GM18951 (cell line): ENCODE data around the gene SUCLA2.
"Not testable (repeated sequence)": the region's sequence is repeated elsewhere in the genome, so short reads cannot be mapped to it uniquely, and the experiment has no call there.

Experiments
- POLR2A ChIP-seq: IDR thresholded peaks from 4 replicates; pipeline ENCODE4 v1.6.1; 2011; ENCODE audit warnings: mild to moderate bottlenecking; ENCODE audit not compliant: insufficient read length, insufficient read depth; ENCODE audit errors: extremely low read depth
- in situ Hi-C: fragments of 300-500 bp; cut with MboI; formaldehyde crosslinking; loops from one replicate; pipeline ENCODE4 v1.12.0; 2022; ENCODE audit warnings: low sequenced_read_pairs, mixed read lengths, inconsistent platforms; ENCODE audit not compliant: unreplicated experiment

SUCLA2 gene

GRCh38 chr13:47962237-47962636, 38.8 kb downstream of the SUCLA2 start:
- no peak for TF ChIP-seq POLR2A

GRCh38 chr13:47959468-47960247, 41.4 kb downstream of the SUCLA2 start:
- in situ Hi-C loops: no loop called here

More at GRCh38 chr13:47962237-47962636, 38.8 kb downstream of the SUCLA2 start:
- in situ Hi-C loops: no loop called here

GRCh38 chr13:47957073-47957472, 44.0 kb downstream of the SUCLA2 start:
- in situ Hi-C loops: no loop called here
- TF ChIP-seq POLR2A: no peak

More at GRCh38 chr13:47959468-47960247, 41.4 kb downstream of the SUCLA2 start:
- TF ChIP-seq POLR2A: no peak

GRCh38 chr13:47955836-47956235, 45.2 kb downstream of the SUCLA2 start:
- TF ChIP-seq POLR2A: no peak
- in situ Hi-C loops: no loop called here

GRCh38 chr13:47949799-47950198, 51.3 kb downstream of the SUCLA2 start:
- no peak for TF ChIP-seq POLR2A
- in situ Hi-C loops: no loop called here

GRCh38 chr13:47945738-47946137, 55.3 kb downstream of the SUCLA2 start:
- no peak for TF ChIP-seq POLR2A
- in situ Hi-C loops: no loop called here

- in situ Hi-C loops: not testable (repeated sequence)
Observed at GRCh38 chr13:47945146-47945545, 55.9 kb downstream of the SUCLA2 start.

GRCh38 chr13:47934371-47934770, 66.7 kb downstream of the SUCLA2 start:
- TF ChIP-seq POLR2A: no peak
- in situ Hi-C loops: no loop called here

- no peak for TF ChIP-seq POLR2A
- in situ Hi-C loops: no loop called here
Observed at GRCh38 chr13:47932950-47933923, 67.8 kb downstream of the SUCLA2 start.

- in situ Hi-C loops: no loop called here
Observed at GRCh38 chr13:47930649-47931165, 70.4 kb downstream of the SUCLA2 start.

GRCh38 chr13:47929156-47929555, 71.9 kb downstream of the SUCLA2 start:
- no peak for TF ChIP-seq POLR2A
- in situ Hi-C loops: no loop called here

More at GRCh38 chr13:47930649-47931165, 70.4 kb downstream of the SUCLA2 start:
- TF ChIP-seq POLR2A: no peak

- TF ChIP-seq POLR2A: no peak
- in situ Hi-C loops: no loop called here
Observed at GRCh38 chr13:47917022-47917574, 84.0 kb downstream of the SUCLA2 start.
